HepG2 (cell line): ENCODE results near the gene COMT.

Source experiments
- ARNT ChIP-seq: fragments of 450-650 bp; IDR thresholded peaks from 2 replicates; pipeline ENCODE4 v1.6.1; 2017
- BRCA1 ChIP-seq: sonication (generic); formaldehyde crosslinking; IDR thresholded peaks from 2 replicates; pipeline ENCODE4 v1.4.0; 2020; ENCODE audit warnings: missing genetic modification reagents
- FOXP1 ChIP-seq, 2 experiments: fragments of 450-650 bp in 1 of 2; IDR thresholded peaks; 2 replicates each; pipeline ENCODE4 v1.6.1; 2017 to 2018; ENCODE audit warnings: antibody characterized with exemption in 1 of 2
- HCFC1 ChIP-seq: fragments of 150-350 bp; IDR thresholded peaks from 2 replicates; pipeline ENCODE4 v1.6.1; 2014; ENCODE audit warnings: low read depth, low read length
- PHF8 ChIP-seq: sonication (generic); formaldehyde crosslinking; IDR thresholded peaks from 2 replicates; pipeline ENCODE4 v1.5.0; 2020; ENCODE audit warnings: missing genetic modification reagents
- POLR2AphosphoS5 ChIP-seq: IDR thresholded peaks from 2 replicates; pipeline ENCODE4 v1.6.1; 2012; ENCODE audit warnings: low read depth, low read length
- SIX1 ChIP-seq: sonication (generic); formaldehyde crosslinking; IDR thresholded peaks from 2 replicates; pipeline ENCODE4 v1.4.0; 2020; ENCODE audit warnings: missing genetic modification reagents, borderline replicate concordance
- SMC3 ChIP-seq: IDR thresholded peaks from 2 replicates; pipeline ENCODE4 v1.6.1; 2011; ENCODE audit warnings: low read length, improper control_type of control experiment
- SNAI1 ChIP-seq: sonication (generic); formaldehyde crosslinking; IDR thresholded peaks from 2 replicates; pipeline ENCODE4 v1.5.0; 2020; ENCODE audit warnings: mild to moderate bottlenecking, missing genetic modification reagents, borderline replicate concordance
- ZFP36 ChIP-seq: fragments of 150-350 bp; IDR thresholded peaks from 2 replicates; pipeline ENCODE4 v1.6.1; 2018; ENCODE audit warnings: borderline replicate concordance, low read length, low read depth; ENCODE audit not compliant: partially characterized antibody
- TF ChIP-seq, protein P1 (sequence below): sonication (generic); formaldehyde crosslinking; IDR thresholded peaks from 2 replicates; pipeline ENCODE4 v1.4.0; 2020; ENCODE audit warnings: missing genetic modification reagents, mild to moderate bottlenecking, borderline replicate concordance
- TF ChIP-seq, protein P2 (sequence below): sonication (generic); formaldehyde crosslinking; IDR thresholded peaks from 2 replicates; pipeline ENCODE4 v1.4.0; 2020; ENCODE audit warnings: missing genetic modification reagents
- TF ChIP-seq, protein P3 (sequence below): sonication (generic); formaldehyde crosslinking; IDR thresholded peaks from 2 replicates; pipeline ENCODE4 v1.4.0; 2020; ENCODE audit warnings: low read depth, mild to moderate bottlenecking, missing genetic modification reagents
- TF ChIP-seq, protein P4 (sequence below): sonication (generic); formaldehyde crosslinking; IDR thresholded peaks from 2 replicates; pipeline ENCODE4 v1.5.0; 2020; ENCODE audit warnings: mild to moderate bottlenecking, missing genetic modification reagents, moderate library complexity

DNA sequence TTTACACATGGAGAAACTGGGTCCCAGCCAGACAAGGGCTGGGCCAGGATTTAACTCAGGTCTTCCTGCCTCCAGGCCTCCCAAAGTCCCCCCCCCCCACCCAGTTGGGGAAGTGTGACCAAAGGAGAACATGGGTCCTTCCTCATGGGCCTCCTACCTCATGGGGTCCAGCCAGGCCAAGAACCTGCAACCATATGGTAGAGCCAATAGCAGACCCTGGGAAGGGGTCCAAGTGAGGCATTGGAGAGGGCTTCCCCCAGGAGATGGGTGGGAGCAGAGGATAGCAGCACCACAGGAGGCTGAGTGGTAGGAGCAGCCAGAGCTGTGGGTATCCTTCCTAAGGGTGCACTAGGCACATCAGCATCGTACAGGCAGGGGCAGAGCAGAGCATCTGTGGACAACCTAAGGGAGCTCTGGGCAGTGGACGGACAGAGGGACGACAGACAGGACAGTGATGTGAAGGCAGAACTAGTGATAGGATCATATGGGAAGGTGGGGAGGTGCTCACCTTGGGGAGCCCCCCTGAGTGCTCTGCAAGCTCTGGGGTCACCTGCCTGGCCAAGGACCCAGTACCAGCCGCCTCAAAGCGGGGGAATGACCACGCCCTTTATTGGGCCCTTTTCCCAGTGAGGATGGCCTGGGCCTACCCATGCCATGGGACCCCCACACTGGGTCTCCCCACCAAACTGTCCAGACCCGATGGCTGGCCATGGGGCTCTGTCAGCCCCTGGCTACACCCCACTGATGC is 70.6 kb downstream of the COMT start:
- TF ChIP-seq BRCA1 (no peak), SMC3 (no peak), PHF8 (CRISPR knock-in tag) (no peak), POLR2AphosphoS5 (no peak), ARNT (no peak), ZFP36 (no peak), HCFC1 (no peak), SNAI1 (CRISPR knock-in tag) (no peak), FOXP1 (IDR thresholded peaks at IDR 0.05) (no peak), FOXP1 (CRISPR knock-in tag; IDR thresholded peaks at IDR 0.05) (no peak), SIX1 (CRISPR knock-in tag) (no peak)
- TF ChIP-seq, protein P1, sequence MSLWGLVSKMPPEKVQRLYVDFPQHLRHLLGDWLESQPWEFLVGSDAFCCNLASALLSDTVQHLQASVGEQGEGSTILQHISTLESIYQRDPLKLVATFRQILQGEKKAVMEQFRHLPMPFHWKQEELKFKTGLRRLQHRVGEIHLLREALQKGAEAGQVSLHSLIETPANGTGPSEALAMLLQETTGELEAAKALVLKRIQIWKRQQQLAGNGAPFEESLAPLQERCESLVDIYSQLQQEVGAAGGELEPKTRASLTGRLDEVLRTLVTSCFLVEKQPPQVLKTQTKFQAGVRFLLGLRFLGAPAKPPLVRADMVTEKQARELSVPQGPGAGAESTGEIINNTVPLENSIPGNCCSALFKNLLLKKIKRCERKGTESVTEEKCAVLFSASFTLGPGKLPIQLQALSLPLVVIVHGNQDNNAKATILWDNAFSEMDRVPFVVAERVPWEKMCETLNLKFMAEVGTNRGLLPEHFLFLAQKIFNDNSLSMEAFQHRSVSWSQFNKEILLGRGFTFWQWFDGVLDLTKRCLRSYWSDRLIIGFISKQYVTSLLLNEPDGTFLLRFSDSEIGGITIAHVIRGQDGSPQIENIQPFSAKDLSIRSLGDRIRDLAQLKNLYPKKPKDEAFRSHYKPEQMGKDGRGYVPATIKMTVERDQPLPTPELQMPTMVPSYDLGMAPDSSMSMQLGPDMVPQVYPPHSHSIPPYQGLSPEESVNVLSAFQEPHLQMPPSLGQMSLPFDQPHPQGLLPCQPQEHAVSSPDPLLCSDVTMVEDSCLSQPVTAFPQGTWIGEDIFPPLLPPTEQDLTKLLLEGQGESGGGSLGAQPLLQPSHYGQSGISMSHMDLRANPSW (CRISPR knock-in tag) = no peak
- TF ChIP-seq, protein P2, sequence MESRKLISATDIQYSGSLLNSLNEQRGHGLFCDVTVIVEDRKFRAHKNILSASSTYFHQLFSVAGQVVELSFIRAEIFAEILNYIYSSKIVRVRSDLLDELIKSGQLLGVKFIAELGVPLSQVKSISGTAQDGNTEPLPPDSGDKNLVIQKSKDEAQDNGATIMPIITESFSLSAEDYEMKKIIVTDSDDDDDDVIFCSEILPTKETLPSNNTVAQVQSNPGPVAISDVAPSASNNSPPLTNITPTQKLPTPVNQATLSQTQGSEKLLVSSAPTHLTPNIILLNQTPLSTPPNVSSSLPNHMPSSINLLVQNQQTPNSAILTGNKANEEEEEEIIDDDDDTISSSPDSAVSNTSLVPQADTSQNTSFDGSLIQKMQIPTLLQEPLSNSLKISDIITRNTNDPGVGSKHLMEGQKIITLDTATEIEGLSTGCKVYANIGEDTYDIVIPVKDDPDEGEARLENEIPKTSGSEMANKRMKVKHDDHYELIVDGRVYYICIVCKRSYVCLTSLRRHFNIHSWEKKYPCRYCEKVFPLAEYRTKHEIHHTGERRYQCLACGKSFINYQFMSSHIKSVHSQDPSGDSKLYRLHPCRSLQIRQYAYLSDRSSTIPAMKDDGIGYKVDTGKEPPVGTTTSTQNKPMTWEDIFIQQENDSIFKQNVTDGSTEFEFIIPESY = no peak
- TF ChIP-seq, protein P3, sequence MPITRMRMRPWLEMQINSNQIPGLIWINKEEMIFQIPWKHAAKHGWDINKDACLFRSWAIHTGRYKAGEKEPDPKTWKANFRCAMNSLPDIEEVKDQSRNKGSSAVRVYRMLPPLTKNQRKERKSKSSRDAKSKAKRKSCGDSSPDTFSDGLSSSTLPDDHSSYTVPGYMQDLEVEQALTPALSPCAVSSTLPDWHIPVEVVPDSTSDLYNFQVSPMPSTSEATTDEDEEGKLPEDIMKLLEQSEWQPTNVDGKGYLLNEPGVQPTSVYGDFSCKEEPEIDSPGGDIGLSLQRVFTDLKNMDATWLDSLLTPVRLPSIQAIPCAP (CRISPR knock-in tag) = no peak
- TF ChIP-seq, protein P4, sequence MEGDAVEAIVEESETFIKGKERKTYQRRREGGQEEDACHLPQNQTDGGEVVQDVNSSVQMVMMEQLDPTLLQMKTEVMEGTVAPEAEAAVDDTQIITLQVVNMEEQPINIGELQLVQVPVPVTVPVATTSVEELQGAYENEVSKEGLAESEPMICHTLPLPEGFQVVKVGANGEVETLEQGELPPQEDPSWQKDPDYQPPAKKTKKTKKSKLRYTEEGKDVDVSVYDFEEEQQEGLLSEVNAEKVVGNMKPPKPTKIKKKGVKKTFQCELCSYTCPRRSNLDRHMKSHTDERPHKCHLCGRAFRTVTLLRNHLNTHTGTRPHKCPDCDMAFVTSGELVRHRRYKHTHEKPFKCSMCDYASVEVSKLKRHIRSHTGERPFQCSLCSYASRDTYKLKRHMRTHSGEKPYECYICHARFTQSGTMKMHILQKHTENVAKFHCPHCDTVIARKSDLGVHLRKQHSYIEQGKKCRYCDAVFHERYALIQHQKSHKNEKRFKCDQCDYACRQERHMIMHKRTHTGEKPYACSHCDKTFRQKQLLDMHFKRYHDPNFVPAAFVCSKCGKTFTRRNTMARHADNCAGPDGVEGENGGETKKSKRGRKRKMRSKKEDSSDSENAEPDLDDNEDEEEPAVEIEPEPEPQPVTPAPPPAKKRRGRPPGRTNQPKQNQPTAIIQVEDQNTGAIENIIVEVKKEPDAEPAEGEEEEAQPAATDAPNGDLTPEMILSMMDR = no peak
